LNCAP (cell line): ENCODE results near the gene DEPDC7.

Experiments
- TF ChIP-seq, protein P1 (sequence below): fragments of 450-650 bp; IDR thresholded peaks from 2 replicates; pipeline ENCODE4 v1.5.1; 2017; ENCODE audit warnings: mild to moderate bottlenecking

DEPDC7 gene

DNA sequence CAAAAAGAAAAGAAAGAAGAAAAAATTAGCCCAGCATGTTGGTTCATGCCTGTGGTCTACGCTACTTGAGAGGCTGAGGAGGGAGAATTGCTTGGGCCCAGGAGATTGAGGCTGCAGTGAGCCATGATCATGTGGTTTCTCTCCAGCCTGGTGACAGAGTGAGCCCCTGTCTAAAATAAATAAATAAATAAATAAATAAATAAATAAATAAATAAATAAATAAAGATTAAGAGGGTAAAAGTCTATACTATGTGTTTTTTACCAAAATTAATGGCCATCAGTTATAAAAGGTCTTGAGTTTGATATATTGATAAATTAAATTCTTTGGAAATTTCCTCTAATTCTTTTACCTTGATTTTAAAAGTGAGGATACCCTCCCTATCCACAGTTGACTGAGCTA is 25.2 kb upstream of the DEPDC7 start:
- TF ChIP-seq, protein P1, sequence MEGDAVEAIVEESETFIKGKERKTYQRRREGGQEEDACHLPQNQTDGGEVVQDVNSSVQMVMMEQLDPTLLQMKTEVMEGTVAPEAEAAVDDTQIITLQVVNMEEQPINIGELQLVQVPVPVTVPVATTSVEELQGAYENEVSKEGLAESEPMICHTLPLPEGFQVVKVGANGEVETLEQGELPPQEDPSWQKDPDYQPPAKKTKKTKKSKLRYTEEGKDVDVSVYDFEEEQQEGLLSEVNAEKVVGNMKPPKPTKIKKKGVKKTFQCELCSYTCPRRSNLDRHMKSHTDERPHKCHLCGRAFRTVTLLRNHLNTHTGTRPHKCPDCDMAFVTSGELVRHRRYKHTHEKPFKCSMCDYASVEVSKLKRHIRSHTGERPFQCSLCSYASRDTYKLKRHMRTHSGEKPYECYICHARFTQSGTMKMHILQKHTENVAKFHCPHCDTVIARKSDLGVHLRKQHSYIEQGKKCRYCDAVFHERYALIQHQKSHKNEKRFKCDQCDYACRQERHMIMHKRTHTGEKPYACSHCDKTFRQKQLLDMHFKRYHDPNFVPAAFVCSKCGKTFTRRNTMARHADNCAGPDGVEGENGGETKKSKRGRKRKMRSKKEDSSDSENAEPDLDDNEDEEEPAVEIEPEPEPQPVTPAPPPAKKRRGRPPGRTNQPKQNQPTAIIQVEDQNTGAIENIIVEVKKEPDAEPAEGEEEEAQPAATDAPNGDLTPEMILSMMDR, result no peak

DNA sequence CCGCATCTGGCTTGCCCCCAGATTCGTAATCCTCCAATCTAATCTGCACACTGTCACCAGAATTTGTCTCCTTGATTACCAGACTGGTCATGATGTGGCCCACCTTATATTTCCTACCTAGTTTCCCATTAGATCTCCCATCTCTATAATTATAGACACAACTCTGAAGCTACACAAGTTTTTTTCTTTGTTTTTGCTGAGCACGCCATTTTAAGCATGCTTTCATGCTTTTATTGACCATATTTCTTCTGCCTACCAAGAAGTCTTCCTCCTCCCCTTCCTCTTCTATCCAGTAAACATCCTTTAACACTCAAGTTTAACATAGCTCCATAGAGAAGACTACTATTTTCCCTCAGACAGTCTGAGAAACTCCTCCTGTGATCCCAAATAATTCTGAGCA is 24.3 kb upstream of the DEPDC7 start:
- TF ChIP-seq, protein P1, result no peak

DNA sequence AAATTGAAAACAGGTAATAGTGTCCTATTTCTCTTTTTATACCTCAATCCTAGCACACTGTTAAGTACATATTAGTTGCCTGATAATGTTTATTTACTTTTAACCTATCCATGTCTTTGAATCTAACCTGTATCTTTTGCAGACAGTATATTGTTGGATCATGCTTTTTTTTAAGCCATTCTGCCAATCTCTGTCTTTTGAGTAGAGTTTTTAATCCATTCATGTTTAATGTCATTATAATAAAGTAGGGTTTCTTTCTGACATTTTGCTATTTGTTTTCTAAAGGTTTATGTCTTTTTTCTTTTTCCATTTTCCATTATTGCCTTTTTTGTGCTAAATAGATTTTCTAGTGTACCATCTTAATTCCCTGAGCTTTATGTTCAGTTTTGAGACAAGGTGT is 23.8 kb upstream of the DEPDC7 start:
- TF ChIP-seq, protein P1, result no peak

DNA sequence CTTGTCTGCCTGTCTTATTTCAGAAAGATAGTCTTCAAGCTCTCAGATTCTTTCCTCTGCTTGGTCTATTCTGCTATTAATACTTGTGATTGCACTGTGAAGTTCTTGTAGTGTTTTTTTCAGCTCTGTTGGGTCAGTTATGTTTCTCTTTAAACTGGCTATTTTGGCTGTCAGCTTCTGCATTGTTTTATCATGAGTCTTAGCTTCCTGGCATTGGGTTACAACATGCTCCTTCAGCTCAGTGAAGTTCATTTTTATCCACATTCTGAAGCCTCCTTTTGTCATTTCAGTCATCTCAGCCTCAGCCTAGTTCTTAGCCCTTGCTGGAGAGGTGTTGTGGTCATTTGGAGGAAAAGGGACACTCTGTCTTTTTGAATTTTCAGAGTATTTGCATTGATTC is 15.5 kb upstream of the DEPDC7 start:
- TF ChIP-seq, protein P1, result no peak

DNA sequence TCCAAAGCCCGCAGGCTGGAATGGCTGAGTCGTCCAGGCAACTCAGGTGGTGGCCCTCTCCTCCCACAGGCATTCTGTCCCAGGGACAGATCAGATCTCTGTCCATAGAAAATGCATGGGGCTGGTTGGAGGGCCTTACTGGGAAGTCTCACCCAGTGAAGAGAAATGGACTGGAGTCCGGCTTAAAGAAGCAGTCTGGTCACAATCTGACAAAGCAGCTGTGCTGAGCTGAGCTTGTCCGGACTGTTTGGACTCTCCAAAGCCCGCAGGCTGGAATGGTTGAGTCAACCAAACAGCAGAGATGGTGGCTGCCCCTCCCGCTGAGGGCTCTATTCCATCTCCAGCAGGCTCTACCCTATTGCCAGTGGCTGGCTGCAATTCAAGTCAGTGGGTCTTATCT is 14.4 kb upstream of the DEPDC7 start:
- TF ChIP-seq, protein P1, result no peak

DNA sequence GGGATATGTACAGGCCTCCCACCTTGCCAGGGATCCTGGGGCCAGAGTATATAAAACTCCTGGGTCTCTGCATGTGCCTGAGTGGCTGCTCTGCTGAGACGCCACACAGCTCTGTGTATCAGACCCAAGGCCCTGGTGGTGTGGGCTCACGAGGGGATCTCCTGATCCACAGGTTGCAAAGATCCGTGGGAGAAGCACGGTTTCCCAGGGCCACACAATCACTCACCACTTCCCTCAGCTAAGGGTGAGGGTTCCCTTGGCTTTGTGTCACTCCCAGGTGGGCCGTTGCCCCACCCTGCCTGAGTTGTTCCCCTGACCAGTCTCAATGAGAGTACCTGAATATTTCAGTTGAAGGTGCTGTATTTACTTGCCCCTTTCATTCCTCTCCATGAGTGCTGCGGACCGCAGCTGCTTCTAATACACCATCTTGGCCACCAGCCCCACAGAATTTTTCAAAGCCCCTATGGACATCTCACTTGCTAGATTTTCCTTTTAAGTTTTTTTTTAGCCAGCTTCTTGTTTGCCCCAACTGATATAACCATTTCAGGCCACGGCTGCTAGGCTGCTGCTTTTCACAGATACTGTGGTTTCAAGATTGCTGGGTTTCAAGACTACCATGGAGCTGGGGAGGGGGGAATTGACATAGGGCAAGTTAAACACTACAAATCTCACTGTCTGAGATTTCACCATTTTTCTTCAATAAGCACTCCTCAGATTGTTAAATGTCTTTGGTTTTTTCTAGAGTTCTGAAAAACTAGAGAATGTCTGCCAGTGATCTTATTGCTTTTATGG is 13.7 kb upstream of the DEPDC7 start:
- TF ChIP-seq, protein P1, result no peak

DNA sequence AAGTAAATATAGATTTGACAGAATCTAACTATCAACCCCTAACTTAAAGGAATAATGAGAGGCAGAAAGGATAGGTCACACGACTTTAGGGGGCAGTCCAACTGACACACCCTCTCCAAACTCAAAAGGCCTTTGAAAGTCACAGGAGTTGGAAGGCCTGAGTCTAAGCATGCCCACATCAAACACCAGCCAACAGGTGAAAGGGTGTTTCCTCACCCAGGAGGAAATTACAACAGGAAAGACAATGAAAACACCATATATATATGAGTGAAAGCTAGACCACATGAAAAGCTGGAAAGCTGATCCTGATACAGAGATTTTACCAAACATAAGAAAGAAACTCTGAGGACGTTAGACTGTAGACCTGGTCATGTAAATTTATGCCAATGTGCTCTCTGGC is 10.5 kb upstream of the DEPDC7 start:
- TF ChIP-seq, protein P1, result no peak

DNA sequence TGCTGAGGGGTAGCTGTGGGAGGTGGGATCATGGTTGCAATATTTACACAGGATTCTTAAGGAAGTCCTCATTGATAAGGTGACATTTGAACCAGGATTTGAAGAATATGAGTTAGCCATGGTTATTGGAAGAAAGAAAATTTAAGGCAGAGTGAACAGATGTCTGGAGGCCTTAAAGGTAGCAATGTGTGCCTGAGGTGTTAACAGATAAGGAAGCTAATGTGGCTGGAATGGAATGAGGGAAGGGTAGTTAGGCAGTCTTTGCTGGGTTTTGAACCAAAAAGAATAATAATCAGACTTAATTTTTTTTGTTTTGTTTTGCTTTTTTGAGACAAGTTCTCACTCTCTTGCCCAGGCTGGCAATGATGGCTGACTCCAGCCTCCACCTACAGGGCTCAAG is 9.7 kb upstream of the DEPDC7 start:
- TF ChIP-seq, protein P1, result no peak
